K562 treated with DMSO at 1 percent for 48 hours (cell line): ENCODE measurements around the gene SPEF1. TPM values are rescaled to one million over a fixed set of nuclear protein-coding genes. Genes with fewer than 3 reads are reported as not detected.

Experiments used
- total RNA-seq: library from RNA; unstranded; fragments of 300-600 nt; gene quantifications from 2 replicates; pipeline ENCODE4 v1.2.3, GENCODE V29; 2022; ENCODE audit warnings: low replicate concordance; ENCODE audit errors: extremely low read depth

SPEF1 gene
- total RNA-seq, result not detected in 2 replicates

GRCh38 chr20:3781153-3781910, at the start of gene SPEF1:
Gene SPEF1, minus strand, starts transcription at chr20:3781448. Its CDS starts 161 bp downstream, at chr20:3781287.

GRCh38 chr20:3820048-3820900, 39.0 kb upstream of the SPEF1 start, which contains the start of gene AP5S1:
Gene AP5S1, plus strand, starts transcription at chr20:3820547. Its CDS starts 1,571 bp downstream, at chr20:3822118.

GRCh38 chr20:3795511-3796468, 14.5 kb upstream of the SPEF1 start, which contains the start of gene CDC25B:
Gene CDC25B, plus strand, starts transcription at chr20:3796310. Its CDS starts 222 bp downstream, at chr20:3796532.

GRCh38 chr20:3786665-3787323, 5.5 kb upstream of the SPEF1 start, which contains the start of gene CENPB:
Gene CENPB, minus strand, starts transcription at chr20:3786740. Its CDS starts 257 bp downstream, at chr20:3786483.

GRCh38 chr20:3767427-3768341, 13.6 kb downstream of the SPEF1 start, which contains the start of gene ADISSP:
Gene ADISSP, minus strand, starts transcription at chr20:3767753. Its CDS starts 7,653 bp downstream, at chr20:3760100.

GRCh38 chr20:3732327-3733118, 48.7 kb downstream of the SPEF1 start, which contains the start of gene HSPA12B:
Gene HSPA12B, plus strand, starts transcription at chr20:3732685. Its CDS starts 5,990 bp downstream, at chr20:3738675.

Other genes starting within 250 kb of the SPEF1 start
- not detected in 2 replicates for gene GFRA4, start 118.0 kb downstream of the SPEF1 start, total RNA-seq
- not detected in 2 replicates for gene ADAM33, start 99.4 kb downstream of the SPEF1 start, total RNA-seq
- gene SIGLEC1, start 68.8 kb downstream of the SPEF1 start, total RNA-seq, result not detected in 2 replicates
- not detected in 2 replicates for gene HSPA12B, start 48.8 kb downstream of the SPEF1 start, total RNA-seq
- gene ADISSP, start 13.7 kb downstream of the SPEF1 start, total RNA-seq, result not detected in 2 replicates
- 221 TPM in 1 of 2 replicates, not detected in the other for gene CENPB, start 5.3 kb upstream of the SPEF1 start, total RNA-seq
- gene CDC25B, start 14.9 kb upstream of the SPEF1 start, total RNA-seq, result 204 TPM in 1 of 2 replicates, not detected in the other
- not detected in 2 replicates for gene AP5S1, start 39.1 kb upstream of the SPEF1 start, total RNA-seq
- not detected in 2 replicates for gene MAVS, start 65.4 kb upstream of the SPEF1 start, total RNA-seq
- not detected in 2 replicates for gene PANK2, start 107.9 kb upstream of the SPEF1 start, total RNA-seq
- not detected in 2 replicates for gene RNF24, start 234.1 kb upstream of the SPEF1 start, total RNA-seq